Measurements from ENCODE around the gene SKAP1. TPM values are rescaled to one million over a fixed set of nuclear protein-coding genes. Genes with fewer than 3 reads are reported as not detected.

Gene SKAP1
- total RNA-seq, 1 donor from 2014 or later = 20.9 TPM

GRCh38 chr17:48153691-48154358, 276.2 kb downstream of the SKAP1 start:
- DNase-seq (ENCODE audit: low spot score) = peak; percentile 81
- ATAC-seq = peak; percentile 98

GRCh38 chr17:48152289-48152688, 277.7 kb downstream of the SKAP1 start:
- DNase-seq (ENCODE audit: low spot score) = no peak
- no peak for ATAC-seq

- ATAC-seq = no peak
- no peak for DNase-seq (ENCODE audit: low spot score)
These were observed 278.8 kb downstream of the SKAP1 start for GRCh38 chr17:48151220-48151619.

- ATAC-seq (no peak), DNase-seq (ENCODE audit: low spot score) (no peak)
These were observed 279.4 kb downstream of the SKAP1 start for GRCh38 chr17:48150597-48151001.

GRCh38 chr17:48149787-48150463, 280.1 kb downstream of the SKAP1 start:
- ATAC-seq = no peak
- no peak for DNase-seq (ENCODE audit: low spot score)

- DNase-seq (ENCODE audit: low spot score) = no peak
- no peak for ATAC-seq
These were observed 280.9 kb downstream of the SKAP1 start for GRCh38 chr17:48148854-48149786.

GRCh38 chr17:48148029-48148770, 281.8 kb downstream of the SKAP1 start:
- DNase-seq (ENCODE audit: low spot score) (no peak), ATAC-seq (no peak)

- no peak for ATAC-seq
These were observed 284.8 kb downstream of the SKAP1 start for GRCh38 chr17:48144976-48145798.

GRCh38 chr17:48144231-48144630, 285.8 kb downstream of the SKAP1 start:
- ATAC-seq (no peak), DNase-seq (ENCODE audit: low spot score) (no peak)

More at GRCh38 chr17:48144976-48145798, 284.8 kb downstream of the SKAP1 start:
- no peak for DNase-seq (ENCODE audit: low spot score)

- DNase-seq (ENCODE audit: low spot score) (no peak), ATAC-seq (no peak)
These were observed 286.4 kb downstream of the SKAP1 start for GRCh38 chr17:48143629-48144028.

- DNase-seq (ENCODE audit: low spot score) = no peak
- ATAC-seq = peak; percentile 26
These were observed 290.1 kb downstream of the SKAP1 start for GRCh38 chr17:48139944-48140343.

GRCh38 chr17:48137656-48138055, 292.4 kb downstream of the SKAP1 start:
- DNase-seq (ENCODE audit: low spot score) (no peak), ATAC-seq (no peak)

- peak; percentile 35 for ATAC-seq
These were observed 295.0 kb downstream of the SKAP1 start for GRCh38 chr17:48134912-48135480.

GRCh38 chr17:48132385-48132784, 297.6 kb downstream of the SKAP1 start:
- peak; percentile 31 for ATAC-seq
- no peak for DNase-seq (ENCODE audit: low spot score)

More at GRCh38 chr17:48134912-48135480, 295.0 kb downstream of the SKAP1 start:
- DNase-seq (ENCODE audit: low spot score) = no peak

GRCh38 chr17:48131216-48131824, 298.7 kb downstream of the SKAP1 start:
- peak; percentile 92 for ATAC-seq
- no peak for DNase-seq (ENCODE audit: low spot score)

GRCh38 chr17:48129981-48130380, 300.0 kb downstream of the SKAP1 start:
- no peak for DNase-seq (ENCODE audit: low spot score)
- no peak for ATAC-seq

- ATAC-seq (no peak), DNase-seq (ENCODE audit: low spot score) (no peak)
These were observed 301.6 kb downstream of the SKAP1 start for GRCh38 chr17:48128400-48128799.

GRCh38 chr17:48127371-48128051, 302.5 kb downstream of the SKAP1 start:
- no peak for DNase-seq (ENCODE audit: low spot score)
- ATAC-seq = no peak

GRCh38 chr17:48126532-48126850, 303.5 kb downstream of the SKAP1 start:
- ATAC-seq (no peak), DNase-seq (ENCODE audit: low spot score) (no peak)
